Ascending aorta (tissue), 2 donors: ENCODE data around the gene AAK1. TPM values are rescaled to one million over a fixed set of nuclear protein-coding genes. Genes with fewer than 3 reads are reported as not detected.
"Not testable (repeated sequence)": the region's sequence is repeated elsewhere in the genome, so short reads cannot be mapped to it uniquely, and the experiment has no call there.

ENCODE experiments used
- DNase-seq, 2 donors: peaks; one replicate each; pipeline ENCODE4 v3.0.0-alpha.2; 2019; ENCODE audit warnings: low spot score in 2 of 2
- H3K27ac ChIP-seq, 2 donors: fragments of 200-600 bp; sonication (generic); one replicate each; pipeline ENCODE4 v1.5.1; 2016 to 2017; ENCODE audit warnings: mild to moderate bottlenecking in 1 of 2
- H3K27me3 ChIP-seq: fragments of 200-600 bp; sonication (generic); one replicate; pipeline ENCODE4 v1.5.1; 2017
- H3K36me3 ChIP-seq, 2 donors: fragments of 200-600 bp; sonication (generic); one replicate each; pipeline ENCODE4 v1.5.1; 2016
- H3K4me1 ChIP-seq, 2 donors: fragments of 200-600 bp; sonication (generic); one replicate each; pipeline ENCODE4 v1.5.1; 2016 to 2017; ENCODE audit warnings: mild to moderate bottlenecking in 1 of 2
- H3K4me3 ChIP-seq, 2 donors: fragments of 200-600 bp; sonication (generic); one replicate each; pipeline ENCODE4 v1.5.1; 2016 to 2017; ENCODE audit warnings: mild to moderate bottlenecking in 1 of 2
- H3K9me3 ChIP-seq, 2 donors: fragments of 200-600 bp; sonication (generic); one replicate each; pipeline ENCODE4 v1.5.1; 2016
- intact Hi-C: fragments of 100-400 bp; cut with DNase I; formaldehyde crosslinking; loops from one replicate; pipeline ENCODE4 v1.15.1; 2023
- total RNA-seq: library from RNA; depleted of rRNA; stranded (reverse); fragments of >200 nt; gene quantifications from one replicate; pipeline ENCODE4 v1.1.0, GENCODE V29; 2016
- TF ChIP-seq, protein P1 (sequence below), 3 experiments: fragments of 200-600 bp in 2 of 3; fragments of 450-650 bp in 1 of 3; sonication (generic) in 2 of 3; IDR thresholded peaks; one replicate each; pipeline ENCODE4 v1.5.1; 2016 to 2019; ENCODE audit warnings: antibody characterized with exemption in 3 of 3, mild to moderate bottlenecking in 1 of 3, moderate library complexity in 1 of 3

Gene AAK1
- total RNA-seq, 1 donor from 2014 or later = 53.4 TPM

DNA sequence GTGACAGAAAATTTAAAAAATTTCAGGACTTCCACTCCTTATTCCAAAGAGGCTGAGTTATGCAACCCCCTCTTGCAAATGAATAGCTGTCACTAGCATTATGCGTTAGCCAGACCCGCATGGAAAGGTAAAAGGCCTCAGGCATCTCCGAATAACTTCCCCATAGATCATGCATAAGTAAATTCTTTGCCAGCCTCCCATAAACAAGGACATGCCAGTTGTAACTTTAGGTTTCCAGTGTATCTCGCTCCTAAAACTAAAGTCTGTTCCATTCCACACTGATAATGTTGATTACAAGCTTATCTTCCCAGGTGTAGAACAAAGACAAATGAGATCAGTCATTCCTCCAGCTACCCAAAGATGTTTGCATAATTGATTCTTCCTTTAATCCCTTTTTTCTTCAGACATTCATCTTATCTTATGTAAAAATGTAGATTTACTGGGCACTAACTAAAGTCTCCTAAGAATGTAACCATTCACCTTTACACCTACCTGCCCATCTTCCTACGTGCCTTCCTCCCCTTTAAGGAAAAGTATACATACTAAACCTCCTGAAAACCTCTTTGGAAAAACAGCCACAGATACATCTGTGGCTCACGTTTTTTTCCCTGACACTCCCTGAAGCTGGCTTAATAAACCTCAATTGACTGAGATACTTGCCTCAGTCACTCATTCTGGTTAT, 192.7 kb downstream of the AAK1 start:
- intact Hi-C loops = no loop called here

DNA sequence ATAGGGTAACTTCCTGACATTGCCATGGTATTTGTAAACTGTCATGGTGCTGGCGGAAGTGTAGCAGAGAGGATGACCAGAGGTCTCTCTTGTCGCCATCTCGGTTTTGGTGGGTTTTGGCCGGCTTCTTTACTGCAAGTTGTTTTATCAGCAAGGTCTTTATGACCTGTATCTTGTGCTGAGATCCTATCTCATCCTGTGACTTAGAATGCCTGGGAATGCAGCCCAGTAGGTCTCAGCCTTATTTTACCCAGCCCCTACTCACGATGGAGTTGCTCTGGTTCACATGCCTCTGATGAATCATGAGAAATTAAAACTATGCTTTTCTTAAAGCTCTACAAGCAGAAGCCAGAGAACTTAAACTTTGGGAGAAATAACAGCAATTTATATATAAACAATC, 193.6 kb downstream of the AAK1 start:
- Histone ChIP-seq H3K27me3 (no peaks in the 10 kb centered on the region), H3K4me3 (no peak overlapping the region), H3K4me1 (no peaks in the 10 kb centered on the region), H3K36me3 (no peaks in the 10 kb centered on the region), H3K27ac (no peak overlapping the region), H3K9me3 (no peaks in the 10 kb centered on the region)
- intact Hi-C loops = no loop called here
- DNase-seq = no peak
- TF ChIP-seq, protein P1, sequence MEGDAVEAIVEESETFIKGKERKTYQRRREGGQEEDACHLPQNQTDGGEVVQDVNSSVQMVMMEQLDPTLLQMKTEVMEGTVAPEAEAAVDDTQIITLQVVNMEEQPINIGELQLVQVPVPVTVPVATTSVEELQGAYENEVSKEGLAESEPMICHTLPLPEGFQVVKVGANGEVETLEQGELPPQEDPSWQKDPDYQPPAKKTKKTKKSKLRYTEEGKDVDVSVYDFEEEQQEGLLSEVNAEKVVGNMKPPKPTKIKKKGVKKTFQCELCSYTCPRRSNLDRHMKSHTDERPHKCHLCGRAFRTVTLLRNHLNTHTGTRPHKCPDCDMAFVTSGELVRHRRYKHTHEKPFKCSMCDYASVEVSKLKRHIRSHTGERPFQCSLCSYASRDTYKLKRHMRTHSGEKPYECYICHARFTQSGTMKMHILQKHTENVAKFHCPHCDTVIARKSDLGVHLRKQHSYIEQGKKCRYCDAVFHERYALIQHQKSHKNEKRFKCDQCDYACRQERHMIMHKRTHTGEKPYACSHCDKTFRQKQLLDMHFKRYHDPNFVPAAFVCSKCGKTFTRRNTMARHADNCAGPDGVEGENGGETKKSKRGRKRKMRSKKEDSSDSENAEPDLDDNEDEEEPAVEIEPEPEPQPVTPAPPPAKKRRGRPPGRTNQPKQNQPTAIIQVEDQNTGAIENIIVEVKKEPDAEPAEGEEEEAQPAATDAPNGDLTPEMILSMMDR (IDR thresholded peaks at IDR 0.05) = no peak

More for the DNA sequence above, 192.7 kb downstream of the AAK1 start:
- Histone ChIP-seq H3K27me3 (no peaks in the 10 kb centered on the region), H3K36me3 (no peaks in the 10 kb centered on the region), H3K9me3 (no peaks in the 10 kb centered on the region), H3K4me1 (no peaks in the 10 kb centered on the region), H3K4me3 (no peak overlapping the region), H3K27ac (no peak overlapping the region)
- TF ChIP-seq, protein P1 (IDR thresholded peaks at IDR 0.05) = no peak
- no peak for DNase-seq

DNA sequence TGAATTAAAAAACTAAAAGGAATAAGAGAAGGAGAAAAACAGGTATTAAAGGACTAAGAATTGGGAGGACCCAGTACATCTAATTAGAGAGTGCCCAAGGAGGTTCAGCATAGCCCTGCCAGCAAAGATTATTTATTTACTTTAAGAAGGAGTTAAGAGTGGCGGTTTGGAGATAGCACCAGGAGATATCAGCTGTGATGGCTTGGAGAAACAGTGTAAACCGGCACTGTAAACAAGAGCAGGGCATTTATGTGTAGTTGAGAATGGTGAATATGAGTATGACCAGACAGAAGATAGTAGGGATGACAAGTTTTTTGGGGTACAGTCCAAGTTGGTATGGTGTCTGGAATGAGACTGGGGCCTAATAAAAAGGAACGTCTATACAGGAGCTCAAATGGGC, 199.9 kb downstream of the AAK1 start:
- H3K27ac ChIP-seq, DNase-seq, H3K27me3 ChIP-seq, H3K9me3 ChIP-seq, intact Hi-C loops, H3K4me1 ChIP-seq, H3K36me3 ChIP-seq, H3K4me3 ChIP-seq: not testable (repeated sequence)

DNA sequence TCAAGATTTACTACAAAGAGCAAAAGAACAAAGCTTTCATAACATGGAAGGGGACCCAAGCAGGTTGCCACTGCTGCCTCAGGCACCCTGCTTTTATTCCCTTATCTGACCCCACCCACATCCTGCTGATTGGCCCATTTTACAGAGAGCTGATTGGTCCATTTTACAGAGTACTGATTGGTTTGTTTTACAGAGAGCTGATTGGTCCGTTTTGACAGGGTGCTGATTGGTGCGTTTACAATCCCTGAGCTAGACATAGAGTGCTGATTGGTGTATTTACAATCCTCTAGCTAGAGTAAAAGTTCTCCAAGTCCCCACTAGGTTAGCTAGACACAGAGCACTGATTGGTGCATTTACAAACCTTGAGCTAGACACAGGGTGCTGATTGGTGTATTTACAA, 204.0 kb downstream of the AAK1 start:
- not testable (repeated sequence) for H3K27ac ChIP-seq, H3K9me3 ChIP-seq, H3K36me3 ChIP-seq, H3K27me3 ChIP-seq, DNase-seq, H3K4me3 ChIP-seq
- intact Hi-C loops = loop anchor here (10.0 kb wide), 1 partner anchor 385 kb away; the partner anchor contains the start of gene GMCL1
- H3K4me1 ChIP-seq = peaks cover 5 to 14% of the 10 kb centered on the region in 2 donors

DNA sequence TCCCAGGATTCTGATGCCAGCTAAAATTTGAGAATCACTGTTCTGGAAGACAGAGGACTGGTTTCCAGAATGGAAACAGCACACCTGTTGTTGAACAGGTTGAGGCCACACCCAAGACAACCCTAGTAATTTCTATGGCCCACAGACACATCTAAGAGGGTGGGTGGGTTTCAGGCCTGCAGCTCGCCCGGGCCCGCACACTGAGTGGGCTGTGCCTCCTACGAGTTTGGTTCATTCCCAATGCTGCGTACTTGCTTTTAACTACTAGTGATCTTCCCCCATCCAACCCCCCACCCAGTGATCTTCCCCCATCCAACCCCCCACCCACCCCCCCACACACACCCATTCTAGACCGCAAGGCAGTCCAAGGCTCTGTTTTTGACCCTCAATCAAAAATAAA, 205.0 kb downstream of the AAK1 start:
- Histone ChIP-seq H3K4me1 (peaks cover 5 to 14% of the 10 kb centered on the region in 2 donors), H3K27ac (peak overlapping the region; percentile 94 to 95), H3K36me3 (no peaks in the 10 kb centered on the region), H3K9me3 (no peaks in the 10 kb centered on the region), H3K27me3 (no peaks in the 10 kb centered on the region), H3K4me3 (no peak overlapping the region)
- intact Hi-C loops = loop anchor here (10.0 kb wide), 1 partner anchor 386 kb away; the partner anchor contains the start of gene GMCL1
- DNase-seq = no peak
- TF ChIP-seq, protein P1 (IDR thresholded peaks at IDR 0.05) = no peak

DNA sequence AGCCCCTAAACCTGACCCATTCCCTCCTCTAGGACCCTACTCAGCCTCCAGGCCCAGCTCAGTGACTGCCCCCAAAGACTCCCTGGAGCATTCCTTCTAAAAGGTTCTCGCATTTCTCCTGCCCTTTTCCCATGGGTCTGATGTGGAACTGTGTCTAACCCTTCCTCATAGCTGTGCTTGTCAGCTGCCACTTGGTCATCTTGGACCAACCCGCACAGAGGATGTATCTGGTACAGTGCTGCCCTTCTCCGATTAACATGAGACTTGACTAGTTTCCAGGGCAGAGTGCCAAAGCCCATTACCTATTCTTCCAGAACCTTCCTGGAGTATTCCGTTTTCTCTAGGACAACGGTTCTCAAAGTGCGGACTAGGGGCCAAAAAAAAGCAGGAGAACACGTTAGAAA, 205.8 kb downstream of the AAK1 start:
- intact Hi-C loops = loop anchor here (1.0 to 10.0 kb wide), 4 partner anchors 50 to 605 kb away; partner anchors contain the start of genes GFPT1 and GMCL1
- H3K36me3 ChIP-seq = no peaks in the 10 kb centered on the region
- TF ChIP-seq, protein P1 (IDR thresholded peaks at IDR 0.05) = no peak
- H3K27me3 ChIP-seq = no peaks in the 10 kb centered on the region
- peak overlapping the region; percentile 81 to 92 for H3K4me3 ChIP-seq
- peak overlapping the region; percentile 94 to 95 for H3K27ac ChIP-seq
- DNase-seq = peak in 1 of 2 donors; percentile 83
- H3K4me1 ChIP-seq = peaks cover 5 to 14% of the 10 kb centered on the region in 2 donors
- H3K9me3 ChIP-seq = no peaks in the 10 kb centered on the region
